ENCODE measurements around the gene IGLL5.
"Not testable (repeated sequence)": the region's sequence is repeated elsewhere in the genome, so short reads cannot be mapped to it uniquely, and the experiment has no call there.

Gene IGLL5

GRCh38 chr22:22884888-22885840, 2.5 kb upstream of the IGLL5 start:
- DNase-seq = peak in 1 of 2 donors; percentile 17

- DNase-seq = no peak
These were observed 1.1 kb upstream of the IGLL5 start for GRCh38 chr22:22886546-22886945.

DNA sequence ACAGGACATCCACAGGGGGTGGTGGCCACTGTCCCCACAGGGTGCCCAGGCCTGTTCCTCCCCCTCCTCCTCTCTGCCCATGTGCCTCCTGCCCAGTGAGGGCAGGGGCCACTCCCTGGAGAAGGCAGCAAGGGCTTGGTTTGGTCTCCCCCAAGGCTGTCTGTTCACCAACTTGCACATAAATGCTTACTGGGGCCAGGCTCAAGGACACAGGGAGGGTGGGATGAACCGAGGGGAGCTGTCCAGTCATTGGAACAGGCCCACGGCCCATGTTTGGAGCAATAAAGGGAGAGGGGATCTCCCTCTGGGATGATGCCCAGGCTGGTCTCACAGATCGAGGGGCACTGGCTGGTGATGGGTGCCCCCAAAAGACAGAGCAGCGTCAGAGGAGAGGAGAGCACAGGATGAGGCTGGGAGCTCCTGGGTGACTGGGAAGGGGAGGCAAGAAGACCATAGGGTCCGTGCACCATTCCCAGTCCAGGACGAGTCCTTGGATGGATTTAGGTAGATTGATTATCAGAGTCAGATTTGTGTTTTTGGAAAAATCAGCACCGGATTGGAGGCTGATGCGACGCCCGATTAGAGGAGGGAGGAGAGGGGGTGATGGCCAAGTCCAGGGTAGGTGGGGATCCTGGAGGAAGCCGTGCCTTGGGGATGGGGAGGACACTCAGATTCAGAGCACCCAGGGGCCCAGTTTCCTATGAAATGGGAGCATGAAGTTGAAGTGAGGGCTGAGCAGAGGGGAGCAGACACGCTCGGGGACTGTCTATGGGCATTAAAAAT, 1.1 kb downstream of the IGLL5 start:
- no peak for DNase-seq

DNA sequence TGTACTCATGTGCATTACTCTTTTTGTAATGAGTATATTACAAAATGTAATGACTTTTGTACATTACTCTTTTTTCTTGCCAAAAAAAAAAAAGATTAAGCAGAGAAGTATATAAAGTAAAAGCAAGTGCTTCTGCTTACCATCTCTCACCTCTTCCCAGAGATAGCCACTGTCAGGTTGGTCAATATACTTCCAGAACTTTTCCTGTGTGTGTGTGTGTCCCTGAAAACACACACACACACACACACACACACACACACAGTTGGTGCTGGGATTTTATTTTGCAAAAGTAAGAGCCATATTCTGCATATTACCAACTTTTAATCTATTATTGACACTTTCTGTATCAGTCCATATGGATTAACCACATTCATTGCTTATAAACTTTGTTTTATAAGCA, 2.5 kb downstream of the IGLL5 start:
- no peak for DNase-seq

- DNase-seq = no peak
These were observed 3.6 kb downstream of the IGLL5 start for GRCh38 chr22:22891139-22891621.

- DNase-seq = no peak
These were observed 4.8 kb downstream of the IGLL5 start for GRCh38 chr22:22892096-22893052.

GRCh38 chr22:22893077-22893805, 5.6 kb downstream of the IGLL5 start:
- DNase-seq = no peak

DNA sequence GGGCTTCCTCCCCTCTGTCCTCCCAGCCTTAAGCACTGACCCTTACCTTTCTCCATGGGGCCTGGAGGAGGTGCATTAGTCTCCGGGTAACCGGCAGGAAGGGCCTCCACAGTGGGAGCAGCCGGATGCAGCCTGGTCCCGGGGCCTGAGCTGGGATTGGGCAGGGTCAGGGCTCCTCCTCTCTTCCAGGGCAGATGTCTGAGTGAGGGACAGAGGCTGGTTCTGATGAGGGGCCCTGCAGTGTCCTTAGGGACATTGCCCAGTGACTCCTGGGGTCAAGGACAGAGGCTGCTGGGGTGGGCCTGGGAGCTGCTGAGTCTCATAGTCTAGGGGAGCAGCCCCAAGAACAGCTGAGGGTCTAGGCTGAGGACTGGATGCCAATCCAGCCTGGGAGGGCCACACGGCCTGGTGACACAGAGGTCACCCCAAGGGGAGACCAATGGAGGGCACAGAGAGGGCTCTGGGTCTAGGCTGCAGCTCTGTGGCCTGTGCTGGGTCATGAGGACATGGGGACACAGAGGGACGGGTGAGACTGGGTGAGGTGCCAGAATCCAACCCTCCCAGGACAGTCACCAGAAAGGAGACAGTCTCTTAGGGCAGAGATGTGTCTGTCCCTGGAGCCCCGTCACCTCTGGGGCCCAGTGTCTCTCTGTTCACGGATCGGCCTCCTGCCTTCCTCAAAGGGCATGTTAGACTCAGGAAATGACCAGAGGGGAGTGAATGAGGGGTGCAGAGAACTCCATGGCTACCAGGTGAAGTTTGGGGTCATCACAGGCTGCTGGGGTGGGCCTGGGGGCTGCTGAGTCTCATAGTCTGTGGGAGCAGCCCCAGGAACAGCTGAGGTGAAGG, 6.5 kb downstream of the IGLL5 start:
- no peak for DNase-seq

- DNase-seq = no peak
These were observed 7.4 kb downstream of the IGLL5 start for GRCh38 chr22:22894740-22895731.

GRCh38 chr22:22895776-22896445, 8.3 kb downstream of the IGLL5 start:
- DNase-seq = no peak

GRCh38 chr22:22896601-22897000, 9.0 kb downstream of the IGLL5 start:
- no peak for DNase-seq

DNA sequence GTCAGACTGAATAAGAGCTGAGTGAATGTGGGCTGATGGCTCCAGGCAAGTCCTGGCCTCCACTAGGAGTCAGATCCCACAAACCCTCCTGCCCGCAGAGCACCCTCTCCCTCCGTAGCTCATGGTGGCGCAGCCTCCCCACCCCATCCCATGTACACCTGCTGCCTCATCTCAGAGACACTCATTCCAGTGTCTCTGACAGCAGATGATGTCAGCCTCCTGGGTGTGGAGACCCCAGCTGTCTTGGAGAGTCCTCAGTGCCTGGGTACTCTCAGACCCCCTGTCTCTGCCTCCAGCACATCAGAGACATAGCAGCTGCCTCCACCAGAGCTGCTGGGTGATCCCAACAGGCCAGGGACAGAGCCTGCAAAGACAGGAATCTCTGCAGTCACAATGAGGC, 9.5 kb downstream of the IGLL5 start:
- no peak for DNase-seq

- DNase-seq = no peak
These were observed 10.3 kb downstream of the IGLL5 start for GRCh38 chr22:22897947-22898346.

GRCh38 chr22:22898411-22898950, 10.9 kb downstream of the IGLL5 start:
- not testable (repeated sequence) for DNase-seq

DNA sequence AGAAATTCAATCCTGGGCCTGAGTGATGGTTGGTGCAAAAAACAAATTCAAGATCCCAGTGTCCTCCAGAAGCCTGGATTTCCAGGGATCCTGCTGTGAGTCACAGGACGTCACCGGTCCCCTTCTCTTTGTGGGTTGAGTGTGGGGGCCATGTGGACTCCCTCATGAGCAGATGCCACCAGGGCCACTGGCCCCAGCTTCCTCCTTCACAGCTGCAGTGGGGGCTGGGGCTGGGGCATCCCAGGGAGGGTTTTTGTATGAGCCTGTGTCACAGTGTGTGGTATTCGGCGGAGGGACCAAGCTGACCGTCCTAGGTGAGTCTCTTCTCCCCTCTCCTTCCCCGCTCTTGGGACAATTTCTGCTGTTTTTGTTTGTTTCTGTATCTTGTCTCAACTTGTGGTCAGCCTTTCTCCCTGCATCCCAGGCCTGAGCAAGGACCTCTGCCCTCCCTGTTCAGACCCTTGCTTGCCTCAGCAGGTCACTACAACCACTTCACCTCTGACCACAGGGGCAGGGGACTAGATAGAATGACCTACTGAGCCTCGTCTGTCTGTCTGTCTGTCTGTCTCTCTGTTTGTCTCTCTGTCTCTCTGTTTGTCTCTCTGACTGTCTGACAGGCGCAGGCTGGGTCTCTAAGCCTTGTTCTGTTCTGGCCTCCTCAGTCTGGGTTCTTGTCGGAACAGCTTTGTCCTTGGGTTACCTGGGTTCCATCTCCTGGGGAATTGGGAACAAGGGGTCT, 11.9 kb downstream of the IGLL5 start:
- DNase-seq = not testable (repeated sequence)

GRCh38 chr22:22900527-22901205, 13.1 kb downstream of the IGLL5 start:
- DNase-seq = not testable (repeated sequence)

GRCh38 chr22:22901578-22902218, 14.1 kb downstream of the IGLL5 start:
- DNase-seq = no peak

All from stimulated activated CD4-positive, alpha-beta T cell treated with anti-CD3 and anti-CD28 coated beads, Interleukin-2, amount 100 ng/mL, for 48 hours (primary cell).